Left cardiac atrium (tissue), 4 donors: ENCODE results near the gene FAM193A. TPM values are rescaled to one million over a fixed set of nuclear protein-coding genes. Genes with fewer than 3 reads are reported as not detected.
"Not testable (repeated sequence)": the region's sequence is repeated elsewhere in the genome, so short reads cannot be mapped to it uniquely, and the experiment has no call there.

ENCODE experiments used
- ATAC-seq, 2 donors: fragments of 200-7000 bp; cut with Tn5 transposase; one replicate each; pipeline ENCODE4 v1.9.1; 2020; ENCODE audit warnings: mild to moderate bottlenecking in 2 of 2, moderate library complexity in 2 of 2
- DNase-seq: peaks from one replicate; pipeline ENCODE4 v3.0.0-alpha.2; 2020
- intact Hi-C, 2 donors: fragments of 100-400 bp; cut with DNase I; formaldehyde crosslinking; loops; one replicate each; pipeline versions ENCODE4 v1.14.1 to v1.15.1; 2022 to 2023
- total RNA-seq, 2 donors: library from RNA; stranded (reverse); fragmentation: NEBNext Ultra II Directional; extraction: Animal tissue kit (Norgen Biotek cat#: 25700); gene quantifications; one replicate each; pipeline ENCODE4 v1.2.1, GENCODE V29; 2021
- donor health status: DM: no; HTN: yes; CAD: no.
- donor health status: DM: no; HTN: yes; CAD: no; lungs with severe emphysema.
- donor health status: DM: yes; HTN: yes; CAD: no.
- donor health status: Dilated cardiomyopathy.

FAM193A gene
- total RNA-seq, 2 donors from 2014 or later, result 15.1 to 16.6 TPM

- ATAC-seq, result no peak
- intact Hi-C loops, result no loop called here
- no peak for DNase-seq
Observed at GRCh38 chr4:2570036-2570435, 33.6 kb downstream of the FAM193A start.

- ATAC-seq (peak; percentile 30 to 38), DNase-seq (peak; percentile 36)
- intact Hi-C loops, result no loop called here
Observed at GRCh38 chr4:2570551-2571222, 34.2 kb downstream of the FAM193A start.

- intact Hi-C loops, result no loop called here
Observed at GRCh38 chr4:2572076-2572475, 35.6 kb downstream of the FAM193A start.

GRCh38 chr4:2572866-2573265, 36.4 kb downstream of the FAM193A start:
- intact Hi-C loops, result no loop called here
- DNase-seq, result no peak
- ATAC-seq, result no peak

More at GRCh38 chr4:2572076-2572475, 35.6 kb downstream of the FAM193A start:
- DNase-seq, result no peak
- no peak for ATAC-seq

GRCh38 chr4:2574009-2574408, 37.6 kb downstream of the FAM193A start:
- ATAC-seq, result no peak
- intact Hi-C loops, result no loop called here
- DNase-seq, result no peak

GRCh38 chr4:2574863-2575262, 38.4 kb downstream of the FAM193A start:
- intact Hi-C loops, result no loop called here
- ATAC-seq, result peak in 1 of 2 donors; percentile 34
- no peak for DNase-seq

- ATAC-seq (no peak), DNase-seq (no peak)
- intact Hi-C loops, result no loop called here
Observed at GRCh38 chr4:2576290-2576689, 39.8 kb downstream of the FAM193A start.

GRCh38 chr4:2578106-2578505, 41.7 kb downstream of the FAM193A start:
- DNase-seq (no peak), ATAC-seq (no peak)
- intact Hi-C loops, result no loop called here

- intact Hi-C loops, result no loop called here
- no peak for ATAC-seq
- no peak for DNase-seq
Observed at GRCh38 chr4:2579910-2580309, 43.5 kb downstream of the FAM193A start.

- intact Hi-C loops, result no loop called here
- DNase-seq (no peak), ATAC-seq (no peak)
Observed at GRCh38 chr4:2583092-2583491, 46.6 kb downstream of the FAM193A start.

- DNase-seq, result no peak
- peak; percentile 62 to 74 for ATAC-seq
- intact Hi-C loops, result no loop called here
Observed at GRCh38 chr4:2583517-2583916, 47.1 kb downstream of the FAM193A start.

GRCh38 chr4:2586502-2586901, 50.1 kb downstream of the FAM193A start:
- ATAC-seq (no peak), DNase-seq (no peak)
- intact Hi-C loops, result no loop called here

GRCh38 chr4:2587213-2587823, 50.9 kb downstream of the FAM193A start:
- ATAC-seq (peak; percentile 22 to 50), DNase-seq (no peak)
- intact Hi-C loops, result no loop called here

- no peak for DNase-seq
- intact Hi-C loops, result no loop called here
- ATAC-seq, result no peak
Observed at GRCh38 chr4:2588259-2588658, 51.8 kb downstream of the FAM193A start.

GRCh38 chr4:2591189-2591588, 54.7 kb downstream of the FAM193A start:
- DNase-seq (no peak), ATAC-seq (peak; percentile 57 to 72)
- intact Hi-C loops, result no loop called here

GRCh38 chr4:2592014-2592413, 55.6 kb downstream of the FAM193A start:
- ATAC-seq, DNase-seq, intact Hi-C loops: not testable (repeated sequence)

- intact Hi-C loops, result no loop called here
- no peak for DNase-seq
- no peak for ATAC-seq
Observed at GRCh38 chr4:2592572-2592971, 56.1 kb downstream of the FAM193A start.

GRCh38 chr4:2593003-2593402, 56.6 kb downstream of the FAM193A start:
- no peak for DNase-seq
- peak in 1 of 2 donors; percentile 8 for ATAC-seq
- intact Hi-C loops, result no loop called here

- intact Hi-C loops, result no loop called here
- ATAC-seq, result no peak
Observed at GRCh38 chr4:2595436-2595835, 59.0 kb downstream of the FAM193A start.

GRCh38 chr4:2595952-2596552, 59.6 kb downstream of the FAM193A start:
- DNase-seq (no peak), ATAC-seq (no peak)
- intact Hi-C loops, result no loop called here

More at GRCh38 chr4:2595436-2595835, 59.0 kb downstream of the FAM193A start:
- DNase-seq, result no peak

- intact Hi-C loops, result no loop called here
Observed at GRCh38 chr4:2596611-2597010, 60.2 kb downstream of the FAM193A start.

More at GRCh38 chr4:2596611-2597010, 60.2 kb downstream of the FAM193A start:
- ATAC-seq (no peak), DNase-seq (no peak)
